Hepatocyte (in vitro differentiated cells): ENCODE results near the gene THRAP3. TPM values are rescaled to one million over a fixed set of nuclear protein-coding genes. Genes with fewer than 3 reads are reported as not detected.

Experiments used
- DNase-seq: peaks from one replicate; pipeline ENCODE4 v3.0.0-alpha.2; 2016; ENCODE audit warnings: low spot score
- H2AFZ ChIP-seq: fragments of 200-600 bp; sonication (generic); 2 replicates; pipeline ENCODE4 v1.6.0; 2016; ENCODE audit warnings: antibody characterized with exemption, mild to moderate bottlenecking
- H3K27ac ChIP-seq: fragments of 200-600 bp; sonication (generic); 2 replicates; pipeline ENCODE4 v1.5.1; 2016; ENCODE audit warnings: mild to moderate bottlenecking
- H3K27me3 ChIP-seq: fragments of 200-600 bp; sonication (generic); 2 replicates; pipeline ENCODE4 v1.6.1; 2016
- H3K36me3 ChIP-seq: fragments of 200-600 bp; sonication (generic); replicated peaks from 2 replicates; pipeline ENCODE4 v1.5.1; 2016; ENCODE audit warnings: low read depth; ENCODE audit not compliant: insufficient read depth
- H3K4me1 ChIP-seq: fragments of 200-600 bp; sonication (generic); 2 replicates; pipeline ENCODE4 v1.5.1; 2016; ENCODE audit warnings: mild to moderate bottlenecking, moderate library complexity; ENCODE audit not compliant: insufficient read depth
- H3K4me2 ChIP-seq: fragments of 200-600 bp; sonication (generic); 2 replicates; pipeline ENCODE4 v1.6.0; 2016
- H3K4me3 ChIP-seq: fragments of 200-600 bp; sonication (generic); 2 replicates; pipeline ENCODE4 v1.5.1; 2016; ENCODE audit warnings: mild to moderate bottlenecking
- H3K79me2 ChIP-seq: fragments of 200-600 bp; sonication (generic); 2 replicates; pipeline ENCODE4 v1.6.0; 2017; ENCODE audit warnings: mild to moderate bottlenecking
- H3K9me2 ChIP-seq: fragments of 200-600 bp; sonication (generic); replicated peaks from 2 replicates; pipeline ENCODE4 v1.6.0; 2017; ENCODE audit warnings: mild to moderate bottlenecking; ENCODE audit not compliant: insufficient read depth
- H3K9me3 ChIP-seq: fragments of 200-600 bp; sonication (generic); 2 replicates; pipeline ENCODE4 v1.5.1; 2016; ENCODE audit warnings: low read depth, mild to moderate bottlenecking
- H4K20me1 ChIP-seq: fragments of 200-600 bp; sonication (generic); 2 replicates; pipeline ENCODE4 v1.6.0; 2016; ENCODE audit warnings: mild to moderate bottlenecking; ENCODE audit not compliant: insufficient read depth, poor library complexity, severe bottlenecking
- EZH2 ChIP-seq: fragments of 200-600 bp; sonication (generic); IDR thresholded peaks from 2 replicates; pipeline ENCODE4 v1.6.1; 2016; ENCODE audit warnings: antibody characterized with exemption, mild to moderate bottlenecking, borderline replicate concordance
- EZH2phosphoT487 ChIP-seq: fragments of 200-600 bp; sonication (generic); IDR thresholded peaks from one replicate; pipeline ENCODE4 v1.6.1; 2018; ENCODE audit warnings: antibody characterized with exemption, mild to moderate bottlenecking, low read depth, moderate library complexity; ENCODE audit not compliant: unreplicated experiment, severe bottlenecking
- WGBS: methylation state at CpG from one replicate; pipeline ENCODE4 v1.1.6; 2016; ENCODE audit warnings: low lambda C conversion rate; ENCODE audit errors: missing lambda C conversion rate; 5-methylcytosine and 5-hydroxymethylcytosine counted together
- polyA plus RNA-seq: library from polyadenylated mRNA; unstranded; fragments of >200 nt; fragmentation: Nextera tagmentation; extraction: Ambion mirVana; gene quantifications from 2 replicates; pipeline ENCODE4 v1.2.1, GENCODE V29; 2016
- total RNA-seq: library from RNA; depleted of rRNA; stranded (reverse); fragments of >200 nt; gene quantifications from 2 replicates; pipeline ENCODE4 v1.2.3, GENCODE V29; 2014
- TF ChIP-seq, protein P1 (sequence below): fragments of 200-600 bp; sonication (generic); IDR thresholded peaks from 2 replicates; pipeline ENCODE4 v1.5.1; 2016; ENCODE audit warnings: antibody characterized with exemption, mild to moderate bottlenecking; ENCODE audit not compliant: poor library complexity

THRAP3 gene
- total and polyA plus RNA-seq, 2 experiments from 2014 or later: 45.8 to 82.7 TPM

DNA sequence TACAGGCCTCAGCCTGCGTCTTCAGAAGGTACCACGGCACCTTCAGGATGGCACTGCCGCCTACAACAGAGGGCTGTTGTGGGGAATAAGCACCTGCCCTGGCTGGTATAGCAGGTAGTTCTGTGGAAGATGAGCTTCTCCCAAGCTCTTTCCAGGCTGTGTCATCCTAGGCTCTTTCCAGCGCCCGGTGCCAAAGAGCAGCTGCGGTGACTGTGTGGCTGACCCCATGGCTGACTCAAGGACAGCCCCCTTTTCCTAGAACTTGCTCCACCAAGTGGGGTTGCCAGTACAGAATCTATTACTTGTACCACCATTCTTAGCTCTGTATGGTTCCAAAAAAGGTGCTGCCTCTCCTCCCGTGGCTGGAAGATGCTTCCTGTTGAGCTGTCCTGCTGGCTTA is 121.1 kb downstream of the THRAP3 start:
- 97% methylated on average over 7 of the region's 7 CpGs for WGBS
- H3K4me2 ChIP-seq: no peak overlapping the region
- H3K27me3 ChIP-seq: no peaks in the 10 kb centered on the region
- H3K27ac ChIP-seq: no peak overlapping the region
- H3K4me3 ChIP-seq: no peak overlapping the region
- no peaks in the 10 kb centered on the region for H3K9me3 ChIP-seq
- no peak for DNase-seq
- H2AFZ ChIP-seq: no peak overlapping the region
- TF ChIP-seq, protein P1, sequence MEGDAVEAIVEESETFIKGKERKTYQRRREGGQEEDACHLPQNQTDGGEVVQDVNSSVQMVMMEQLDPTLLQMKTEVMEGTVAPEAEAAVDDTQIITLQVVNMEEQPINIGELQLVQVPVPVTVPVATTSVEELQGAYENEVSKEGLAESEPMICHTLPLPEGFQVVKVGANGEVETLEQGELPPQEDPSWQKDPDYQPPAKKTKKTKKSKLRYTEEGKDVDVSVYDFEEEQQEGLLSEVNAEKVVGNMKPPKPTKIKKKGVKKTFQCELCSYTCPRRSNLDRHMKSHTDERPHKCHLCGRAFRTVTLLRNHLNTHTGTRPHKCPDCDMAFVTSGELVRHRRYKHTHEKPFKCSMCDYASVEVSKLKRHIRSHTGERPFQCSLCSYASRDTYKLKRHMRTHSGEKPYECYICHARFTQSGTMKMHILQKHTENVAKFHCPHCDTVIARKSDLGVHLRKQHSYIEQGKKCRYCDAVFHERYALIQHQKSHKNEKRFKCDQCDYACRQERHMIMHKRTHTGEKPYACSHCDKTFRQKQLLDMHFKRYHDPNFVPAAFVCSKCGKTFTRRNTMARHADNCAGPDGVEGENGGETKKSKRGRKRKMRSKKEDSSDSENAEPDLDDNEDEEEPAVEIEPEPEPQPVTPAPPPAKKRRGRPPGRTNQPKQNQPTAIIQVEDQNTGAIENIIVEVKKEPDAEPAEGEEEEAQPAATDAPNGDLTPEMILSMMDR: no peak
- TF ChIP-seq EZH2phosphoT487: no peak
- H3K79me2 ChIP-seq: no peaks in the 10 kb centered on the region
- no peaks in the 10 kb centered on the region for H4K20me1 ChIP-seq
- H3K9me2 ChIP-seq: no peaks in the 10 kb centered on the region
- no peaks in the 10 kb centered on the region for H3K36me3 ChIP-seq
- H3K4me1 ChIP-seq: no peaks in the 10 kb centered on the region

GRCh38 chr1:36346741-36347370 is 122.6 kb downstream of the THRAP3 start:
- DNase-seq: no peak
- Histone ChIP-seq H3K27ac (no peak overlapping the region), H3K4me2 (no peak overlapping the region), H3K9me3 (no peaks in the 10 kb centered on the region), H2AFZ (no peak overlapping the region), H3K4me3 (no peak overlapping the region), H3K4me1 (peaks cover 12% of the 10 kb centered on the region), H3K36me3 (no peaks in the 10 kb centered on the region), H3K27me3 (no peaks in the 10 kb centered on the region), H3K9me2 (no peaks in the 10 kb centered on the region), H3K79me2 (no peaks in the 10 kb centered on the region), H4K20me1 (no peaks in the 10 kb centered on the region)
- WGBS: 95% methylated on average over 8 of the region's 8 CpGs
- TF ChIP-seq, protein P1: no peak
- no peak for TF ChIP-seq EZH2
- TF ChIP-seq EZH2phosphoT487: no peak

DNA sequence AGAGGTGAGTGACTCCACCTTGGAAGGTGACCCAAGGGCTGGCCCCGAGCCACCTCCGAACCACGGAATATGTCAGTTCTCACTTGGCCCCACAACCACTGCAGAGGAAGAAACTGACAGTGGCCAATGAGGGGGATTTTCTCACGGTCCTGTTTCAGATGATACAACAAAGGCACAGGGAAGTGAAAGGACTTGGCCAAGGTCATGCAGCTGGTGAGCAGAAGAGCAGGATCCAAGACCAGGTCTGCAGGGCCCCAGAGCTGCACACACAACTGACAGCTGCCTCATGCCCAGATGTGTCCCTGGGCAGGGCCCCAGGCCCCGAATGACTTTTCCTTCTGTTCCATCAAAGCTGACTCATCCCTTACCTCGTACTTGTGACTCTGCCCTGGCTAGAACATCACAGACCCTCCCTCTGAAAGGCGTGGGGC is 125.0 kb downstream of the THRAP3 start:
- Histone ChIP-seq H3K27me3 (no peaks in the 10 kb centered on the region), H3K4me3 (no peak overlapping the region), H3K27ac (no peak overlapping the region), H3K4me2 (no peak overlapping the region), H3K36me3 (no peaks in the 10 kb centered on the region), H3K9me3 (no peaks in the 10 kb centered on the region), H3K79me2 (no peaks in the 10 kb centered on the region), H3K4me1 (peaks cover 21% of the 10 kb centered on the region), H2AFZ (no peak overlapping the region), H4K20me1 (no peaks in the 10 kb centered on the region), H3K9me2 (no peaks in the 10 kb centered on the region)
- TF ChIP-seq, protein P1: no peak
- no peak for TF ChIP-seq EZH2phosphoT487
- TF ChIP-seq EZH2: no peak
- no peak for DNase-seq
- 77% methylated on average over 7 of the region's 7 CpGs for WGBS

GRCh38 chr1:36349839-36350238 is 125.6 kb downstream of the THRAP3 start:
- 95% methylated on average over 15 of the region's 16 CpGs for WGBS
- no peaks in the 10 kb centered on the region for H3K27me3 ChIP-seq
- H2AFZ ChIP-seq: no peak overlapping the region
- TF ChIP-seq, protein P1: no peak
- TF ChIP-seq EZH2 (no peak), EZH2phosphoT487 (no peak)
- H3K79me2 ChIP-seq: no peaks in the 10 kb centered on the region
- no peaks in the 10 kb centered on the region for H3K9me3 ChIP-seq
- H3K4me2 ChIP-seq: no peak overlapping the region
- no peaks in the 10 kb centered on the region for H3K36me3 ChIP-seq
- peaks cover 21% of the 10 kb centered on the region for H3K4me1 ChIP-seq
- no peak overlapping the region for H3K4me3 ChIP-seq
- no peak for DNase-seq
- no peak overlapping the region for H3K27ac ChIP-seq
- no peaks in the 10 kb centered on the region for H4K20me1 ChIP-seq
- no peaks in the 10 kb centered on the region for H3K9me2 ChIP-seq
